Dorsolateral prefrontal cortex (tissue), 118 donors: Measurements from ENCODE around the gene PRR22. TPM values are rescaled to one million over a fixed set of nuclear protein-coding genes. Genes with fewer than 3 reads are reported as not detected.

ENCODE experiments used
- total RNA-seq, 120 experiments: library from RNA; stranded (reverse); gene quantifications; one replicate each; pipeline versions ENCODE4 v1.2.3 to v1.2.4, GENCODE V29; 2022

The PRR22 gene
- total RNA-seq, 120 experiments from 2014 or later, result 1.0 to 6.1 (median 2.8) TPM

Other genes starting within 250 kb of the PRR22 start
- 10 to 100 TPM in 1 of 120 experiments, 1 to 10 TPM in 118, under 1 TPM in 1; 0.95 to 14.6 (median 4.4) TPM for gene TINCR, start 216.8 kb downstream of the PRR22 start, total RNA-seq
- 100 to 1,000 TPM; 117 to 326 (median 190) TPM for gene SAFB2, start 162.0 kb downstream of the PRR22 start, total RNA-seq
- gene SAFB, start 161.7 kb downstream of the PRR22 start, total RNA-seq, result 100 to 1,000 TPM; 102 to 184 (median 133) TPM
- gene MICOS13, start 104.2 kb downstream of the PRR22 start, total RNA-seq, result 10 to 100 TPM; 42.0 to 91.5 (median 69.5) TPM
- 10 to 100 TPM; 20.4 to 80.3 (median 55.4) TPM for gene HSD11B1L, start 103.7 kb downstream of the PRR22 start, total RNA-seq
- 100 to 1,000 TPM; 215 to 431 (median 280) TPM for gene RPL36, start 94.5 kb downstream of the PRR22 start, total RNA-seq
- gene LONP1, start 64.6 kb downstream of the PRR22 start, total RNA-seq, result 100 to 1,000 TPM in 10 of 120 experiments, 10 to 100 TPM in 110; 64.2 to 132 (median 86.5) TPM
- gene CATSPERD, start 64.1 kb downstream of the PRR22 start, total RNA-seq, result not detected
- gene DUS3L, start 6.4 kb upstream of the PRR22 start, total RNA-seq, result 10 to 100 TPM; 12.7 to 37.4 (median 23.8) TPM
- 1 to 10 TPM in 2 of 120 experiments, under 1 TPM in 7, not detected in 111; 0.37 to 3.6 (median 0.51) TPM for gene NRTN, start 20.3 kb upstream of the PRR22 start, total RNA-seq
- 1 to 10 TPM in 3 of 120 experiments, under 1 TPM in 8, not detected in 109; 0.21 to 1.5 (median 0.46) TPM for gene FUT6, start 55.0 kb upstream of the PRR22 start, total RNA-seq
- gene FUT3, start 66.7 kb upstream of the PRR22 start, total RNA-seq, result 1 to 10 TPM in 15 of 120 experiments, under 1 TPM in 29, not detected in 76; 0.19 to 2.2 (median 0.63) TPM
- gene FUT5, start 85.8 kb upstream of the PRR22 start, total RNA-seq, result 1 to 10 TPM in 3 of 120 experiments, under 1 TPM in 28, not detected in 89; 0.24 to 2.4 (median 0.49) TPM
- 100 to 1,000 TPM in 119 of 120 experiments, 10 to 100 TPM in 1; 98.5 to 237 (median 172) TPM for gene NDUFA11, start 119.0 kb upstream of the PRR22 start, total RNA-seq
- 10 to 100 TPM in 11 of 120 experiments, 1 to 10 TPM in 109; 3.0 to 14.3 (median 7.2) TPM for gene VMAC, start 120.1 kb upstream of the PRR22 start, total RNA-seq
- 10 to 100 TPM in 113 of 120 experiments, 1 to 10 TPM in 7; 7.5 to 55.0 (median 19.2) TPM for gene CAPS, start 129.5 kb upstream of the PRR22 start, total RNA-seq
- gene RANBP3, start 193.4 kb upstream of the PRR22 start, total RNA-seq, result 100 to 1,000 TPM in 31 of 120 experiments, 10 to 100 TPM in 89; 71.9 to 120 (median 93.1) TPM